ENCODE data around the gene ABCC12.

GRCh38 chr16:48150707-48151106 is 5.1 kb downstream of the ABCC12 start:
- TF ChIP-seq POLR2A (IDR thresholded peaks at IDR 0.05) (no peak), CTCF (IDR thresholded peaks at IDR 0.05) (no peak), POLR2AphosphoS5 (IDR thresholded peaks at IDR 0.05) (no peak), EP300 (IDR thresholded peaks at IDR 0.05) (no peak)
